Ishikawa (cell line): ENCODE data around the gene TOP2A.

Experiments
- CEBPB ChIP-seq: IDR thresholded peaks from 2 replicates; pipeline ENCODE4 v1.6.1; 2012
- CREB1 ChIP-seq: IDR thresholded peaks from 2 replicates; pipeline ENCODE4 v1.6.1; 2012; ENCODE audit warnings: low read depth
- EGR1 ChIP-seq: IDR thresholded peaks from 2 replicates; pipeline ENCODE4 v1.6.1; 2012
- EP300 ChIP-seq: IDR thresholded peaks from 2 replicates; pipeline ENCODE4 v1.6.1; 2012; ENCODE audit warnings: borderline replicate concordance
- FOXM1 ChIP-seq: IDR thresholded peaks from 2 replicates; pipeline ENCODE4 v1.6.1; 2012; ENCODE audit warnings: low read depth, borderline replicate concordance
- MAX ChIP-seq: IDR thresholded peaks from 2 replicates; pipeline ENCODE4 v1.6.1; 2012
- NFIC ChIP-seq: IDR thresholded peaks from 2 replicates; pipeline ENCODE4 v1.6.1; 2012
- RAD21 ChIP-seq: IDR thresholded peaks from 2 replicates; pipeline ENCODE4 v1.6.1; 2012; ENCODE audit warnings: low read depth
- REST ChIP-seq: IDR thresholded peaks from 2 replicates; pipeline ENCODE4 v1.6.1; 2012; ENCODE audit warnings: low read depth, mild to moderate bottlenecking
- TAF1 ChIP-seq: IDR thresholded peaks from 2 replicates; pipeline ENCODE4 v1.6.1; 2012; ENCODE audit warnings: low read depth, mild to moderate bottlenecking
- TCF12 ChIP-seq: IDR thresholded peaks from 2 replicates; pipeline ENCODE4 v1.6.1; 2012; ENCODE audit warnings: low read depth
- TEAD4 ChIP-seq: IDR thresholded peaks from 2 replicates; pipeline ENCODE4 v1.6.1; 2012
- USF1 ChIP-seq: IDR thresholded peaks from 2 replicates; pipeline ENCODE4 v1.6.1; 2012
- YY1 ChIP-seq: IDR thresholded peaks from 2 replicates; pipeline ENCODE4 v1.6.1; 2012; ENCODE audit warnings: low read depth
- ZBTB7A ChIP-seq: IDR thresholded peaks from 2 replicates; pipeline ENCODE4 v1.6.1; 2012; ENCODE audit warnings: low read depth

Gene TOP2A

GRCh38 chr17:40463122-40463550 is 45.4 kb upstream of the TOP2A start:
- TF ChIP-seq YY1: no peak
- TF ChIP-seq USF1: no peak
- TF ChIP-seq EP300: no peak
- no peak for TF ChIP-seq TCF12
- no peak for TF ChIP-seq MAX
- no peak for TF ChIP-seq CEBPB
- TF ChIP-seq CREB1: no peak
- TF ChIP-seq TEAD4: no peak
- TF ChIP-seq RAD21: no peak
- no peak for TF ChIP-seq EGR1
- no peak for TF ChIP-seq REST
- no peak for TF ChIP-seq NFIC
- TF ChIP-seq ZBTB7A: no peak
- TF ChIP-seq FOXM1: no peak
- no peak for TF ChIP-seq TAF1

- TF ChIP-seq RAD21: no peak
- TF ChIP-seq YY1: no peak
These were observed 44.8 kb upstream of the TOP2A start for GRCh38 chr17:40462343-40463121.

GRCh38 chr17:40461732-40462342 is 44.1 kb upstream of the TOP2A start:
- TF ChIP-seq ZBTB7A: no peak
- no peak for TF ChIP-seq RAD21
- no peak for TF ChIP-seq USF1
- TF ChIP-seq TEAD4: no peak
- no peak for TF ChIP-seq EGR1
- TF ChIP-seq CEBPB: no peak
- TF ChIP-seq YY1: no peak
- no peak for TF ChIP-seq NFIC
- TF ChIP-seq FOXM1: no peak
- TF ChIP-seq CREB1: no peak
- no peak for TF ChIP-seq TAF1
- TF ChIP-seq EP300: no peak
- no peak for TF ChIP-seq TCF12
- no peak for TF ChIP-seq MAX
- TF ChIP-seq REST: no peak

- TF ChIP-seq CEBPB (no peak), TAF1 (no peak), REST (no peak), ZBTB7A (no peak), TEAD4 (no peak), EGR1 (no peak), TCF12 (no peak), FOXM1 (no peak), USF1 (no peak), MAX (no peak), CREB1 (no peak), NFIC (no peak), YY1 (no peak)
These were observed 43.5 kb upstream of the TOP2A start for GRCh38 chr17:40460968-40461731.
